Fibroblast of skin of back (primary cell): ENCODE results near the gene PCNP.
"Not testable (repeated sequence)": the region's sequence is repeated elsewhere in the genome, so short reads cannot be mapped to it uniquely, and the experiment has no call there.

Experiments
- DNase-seq: peaks from one replicate; pipeline ENCODE4 v3.0.0-alpha.2; 2013

PCNP gene

DNA sequence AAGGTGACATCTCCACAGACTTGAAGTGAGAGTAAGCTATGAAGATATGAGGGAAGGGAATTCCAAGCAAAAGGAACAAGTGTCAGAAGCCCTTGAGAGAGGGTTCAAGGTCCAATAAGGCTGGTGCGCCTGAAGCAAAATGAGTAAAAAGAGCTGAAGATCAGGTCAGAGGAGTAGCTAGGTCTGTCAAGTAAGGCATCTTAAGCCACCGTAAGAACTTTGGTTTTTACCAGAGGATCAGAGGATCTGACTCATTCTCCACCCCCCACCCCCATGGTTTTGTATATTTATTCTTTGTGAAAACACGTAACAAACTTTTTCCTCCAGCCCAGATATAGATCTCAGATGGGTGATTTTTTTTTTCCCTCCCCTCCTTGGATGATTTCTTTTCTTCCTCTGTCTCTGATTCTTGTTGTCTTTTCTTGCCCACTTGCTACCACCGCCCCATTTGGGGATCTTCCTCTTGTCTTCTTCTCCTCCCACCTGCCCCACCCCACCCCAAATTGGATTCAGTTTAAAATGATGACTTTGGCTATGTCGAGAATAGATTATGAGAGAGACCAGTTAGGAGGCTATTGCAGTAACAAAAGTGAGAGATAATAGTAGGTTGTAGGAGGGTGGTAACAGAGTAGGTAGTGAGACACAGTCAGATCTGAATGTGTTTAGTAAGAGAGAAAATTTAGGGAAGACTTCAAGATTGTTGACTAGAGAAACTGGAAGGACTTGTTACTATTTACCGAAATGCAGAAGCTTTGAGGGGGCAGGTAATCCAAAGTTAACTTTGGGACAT, 6.3 kb upstream of the PCNP start:
- DNase-seq: no peak

- DNase-seq: no peak
Observed at GRCh38 chr3:101571028-101571895, 2.7 kb upstream of the PCNP start.

DNA sequence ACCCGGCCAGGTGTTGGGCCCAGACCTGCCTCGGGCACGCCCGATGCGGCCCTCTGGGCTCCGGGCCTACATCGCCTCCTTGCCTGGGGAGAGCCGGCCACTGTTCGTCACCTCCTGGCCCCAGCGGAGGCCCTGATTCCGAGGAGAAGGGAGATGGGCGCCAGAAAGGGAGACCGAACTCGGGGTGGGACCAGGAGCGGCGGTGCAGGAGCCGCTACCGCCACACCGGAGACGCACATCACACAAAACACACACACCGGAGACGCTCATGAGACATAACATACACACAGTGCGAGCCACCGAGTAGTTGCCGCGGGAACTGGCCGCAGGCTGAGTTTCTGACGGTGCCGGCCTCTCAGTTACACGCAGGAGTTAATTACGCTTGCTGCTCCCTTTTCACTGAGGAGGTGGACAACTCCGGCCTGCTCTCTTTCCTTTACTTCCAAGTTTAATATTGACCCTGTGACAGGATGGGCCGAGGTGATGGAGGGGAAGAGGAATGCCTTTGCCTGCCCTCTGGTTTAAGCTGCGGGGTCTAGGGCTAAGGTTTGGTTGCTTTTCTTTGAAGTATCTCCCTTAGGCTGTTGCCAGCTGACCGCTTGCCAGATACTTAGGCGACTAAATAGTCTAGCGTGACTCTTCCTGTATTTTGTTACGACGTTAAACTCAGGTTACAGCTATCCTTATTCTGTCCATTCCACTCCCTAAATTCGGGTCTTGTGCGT, 570 bp downstream of the PCNP start:
- peak; percentile 56 for DNase-seq

DNA sequence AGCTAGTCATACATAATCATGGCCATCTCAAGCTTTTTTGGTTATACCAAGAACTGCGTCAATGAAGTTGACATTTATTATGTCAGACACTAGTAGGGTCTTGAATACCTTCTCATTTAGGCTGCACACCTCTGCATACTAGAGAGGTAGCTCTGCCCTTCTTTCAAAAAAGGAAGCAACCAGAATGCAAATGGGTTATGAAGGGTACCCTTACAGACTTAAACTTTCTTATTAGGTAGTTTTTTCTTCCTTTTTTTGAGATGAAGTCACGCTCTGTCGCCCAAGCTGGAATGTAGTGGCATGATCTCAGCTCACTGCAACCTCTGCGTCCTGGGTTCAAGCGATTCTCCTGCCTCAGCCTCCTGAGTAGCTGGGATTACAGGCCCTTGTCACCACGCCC, 3.3 kb downstream of the PCNP start:
- no peak for DNase-seq

DNA sequence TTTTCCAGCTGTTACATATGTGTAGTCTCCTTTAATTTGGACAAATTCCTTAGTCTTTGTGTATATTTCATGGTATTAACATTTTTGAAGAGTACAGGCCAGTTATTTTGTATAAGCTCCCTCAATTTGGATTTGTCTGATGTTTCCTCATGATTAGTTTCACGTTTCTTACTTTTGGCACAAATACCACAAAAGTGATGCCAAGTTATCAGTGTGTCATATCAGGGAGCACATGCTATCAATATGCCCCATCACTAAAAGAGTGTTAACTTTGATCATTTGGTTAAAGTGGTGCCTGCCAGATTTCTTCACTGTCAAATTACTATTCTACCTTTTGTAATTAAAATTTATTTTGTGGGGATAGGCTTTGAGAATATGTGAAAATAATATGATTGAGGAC, 14.6 kb downstream of the PCNP start:
- DNase-seq: no peak

GRCh38 chr3:101591071-101591470, 17.1 kb downstream of the PCNP start:
- no peak for DNase-seq

DNA sequence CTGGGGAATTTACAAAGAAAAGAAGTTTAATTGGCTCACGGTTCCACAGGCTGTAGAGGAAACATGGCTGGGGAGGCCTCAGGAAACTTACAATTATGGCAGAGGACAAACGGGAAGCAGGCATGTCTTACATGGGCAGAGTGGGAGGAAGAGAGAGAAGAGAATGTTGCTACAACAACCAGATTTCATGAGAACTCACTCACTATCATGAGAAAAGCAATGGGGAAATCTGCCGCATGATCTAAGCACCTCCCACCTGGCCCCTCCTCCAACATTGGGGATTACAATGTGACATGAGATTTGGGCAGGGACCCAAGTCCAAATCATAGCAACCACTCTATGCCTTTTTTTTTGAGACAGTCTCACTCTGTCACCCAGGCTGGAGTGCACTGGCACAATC, 28.8 kb downstream of the PCNP start:
- DNase-seq: no peak

GRCh38 chr3:101603184-101603583, 29.2 kb downstream of the PCNP start:
- DNase-seq: no peak

- DNase-seq: not testable (repeated sequence)
Observed at GRCh38 chr3:101605398-101605797, 31.4 kb downstream of the PCNP start.

DNA sequence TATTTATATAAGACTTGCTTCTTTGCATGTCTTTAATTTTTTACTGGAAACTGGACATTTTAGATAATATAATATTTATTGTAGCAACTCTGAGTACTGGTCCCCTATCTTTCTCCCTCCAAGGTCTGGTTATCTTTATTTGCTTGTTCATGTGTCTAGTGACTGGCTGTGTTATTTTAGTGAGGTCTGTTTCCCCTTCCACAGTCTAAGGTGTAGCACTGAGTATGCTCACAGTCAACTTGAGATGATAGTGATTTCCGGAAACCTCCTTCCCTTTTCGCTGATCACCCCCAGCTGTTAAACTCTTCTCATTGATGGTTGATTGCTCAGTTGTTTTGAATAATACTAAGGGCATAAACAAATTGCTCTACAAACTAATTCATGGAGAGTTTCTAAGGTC, 37.0 kb downstream of the PCNP start:
- DNase-seq: no peak

DNA sequence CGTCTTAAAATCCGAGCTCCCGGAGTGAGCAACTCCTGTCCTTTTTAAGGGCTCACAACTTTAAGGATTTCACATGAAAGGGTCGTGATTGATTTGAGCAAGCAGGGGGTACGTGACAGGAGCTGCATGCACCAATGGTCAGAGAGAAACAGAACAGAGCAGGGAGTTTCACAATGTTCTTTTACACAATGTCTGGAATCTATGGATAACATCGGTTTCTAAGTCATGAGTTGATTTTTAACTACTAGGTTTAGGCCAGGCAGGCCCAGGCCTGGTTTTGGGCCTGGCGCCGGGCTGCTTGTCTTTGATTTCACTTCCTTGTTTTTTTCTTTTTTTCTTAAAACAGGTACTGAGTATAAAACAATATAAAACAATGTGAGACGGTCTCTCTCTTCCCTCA, 39.0 kb downstream of the PCNP start:
- not testable (repeated sequence) for DNase-seq

DNA sequence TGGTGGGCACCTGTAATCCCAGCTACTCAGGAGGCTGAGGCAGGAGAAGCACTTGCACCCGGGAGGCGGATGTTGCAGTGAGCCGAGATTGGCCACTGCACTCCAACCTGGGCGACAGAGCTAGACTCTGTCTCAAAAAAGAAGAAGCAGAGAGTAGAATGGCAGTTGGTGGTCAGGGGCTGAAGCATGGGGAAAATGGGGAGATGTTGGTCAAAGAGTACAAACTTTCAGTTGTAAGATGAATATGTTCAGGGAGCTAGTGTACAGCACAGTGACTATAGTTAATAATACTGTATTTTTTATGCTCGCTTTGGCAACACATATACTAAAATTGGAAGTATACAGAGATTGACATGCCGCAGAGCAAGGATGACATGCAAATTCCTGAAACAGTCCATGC, 41.5 kb downstream of the PCNP start:
- no peak for DNase-seq

- DNase-seq: no peak
Observed at GRCh38 chr3:101617478-101617877, 43.5 kb downstream of the PCNP start.

- DNase-seq: no peak
Observed at GRCh38 chr3:101618726-101619125, 44.7 kb downstream of the PCNP start.

DNA sequence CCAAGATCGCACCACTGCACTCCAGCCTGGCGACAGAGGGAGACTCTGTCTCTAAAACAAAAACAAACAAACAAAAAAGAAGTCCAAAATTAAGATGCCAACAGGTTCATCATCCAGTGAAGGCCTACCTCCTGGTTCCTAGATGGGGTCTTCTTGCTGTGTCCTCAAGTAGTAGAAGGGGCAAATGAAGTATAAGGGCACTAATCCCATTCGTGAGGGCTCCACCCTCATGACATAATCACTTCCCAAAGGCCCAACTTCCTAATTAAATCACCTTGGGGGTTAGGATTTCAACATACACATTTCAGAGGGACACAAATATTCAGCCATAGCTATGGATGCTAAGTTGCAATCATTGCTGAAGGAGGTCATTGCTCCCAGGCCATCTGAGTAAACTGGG, 45.8 kb downstream of the PCNP start:
- no peak for DNase-seq

GRCh38 chr3:101623656-101624055, 49.7 kb downstream of the PCNP start:
- no peak for DNase-seq

DNA sequence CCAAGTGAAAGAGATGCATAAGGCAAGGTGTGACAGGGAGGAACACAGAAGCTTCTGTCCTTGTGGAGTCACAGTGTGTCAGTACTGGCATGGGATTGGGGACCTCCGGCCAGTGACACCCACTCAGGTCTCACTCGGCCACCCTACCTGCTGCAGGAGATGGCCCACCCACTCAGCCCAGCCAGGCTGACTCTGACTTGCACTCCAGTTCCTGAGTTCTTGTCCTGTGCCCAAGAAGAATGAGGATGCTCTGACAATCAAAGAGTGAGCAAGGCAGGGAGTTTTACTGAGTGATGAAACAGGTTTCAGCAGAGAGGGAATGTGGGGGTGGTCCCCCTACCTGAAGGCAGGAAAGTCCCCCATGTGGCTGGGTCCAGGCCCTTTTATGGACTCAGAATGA, 50.9 kb downstream of the PCNP start:
- DNase-seq: no peak

DNA sequence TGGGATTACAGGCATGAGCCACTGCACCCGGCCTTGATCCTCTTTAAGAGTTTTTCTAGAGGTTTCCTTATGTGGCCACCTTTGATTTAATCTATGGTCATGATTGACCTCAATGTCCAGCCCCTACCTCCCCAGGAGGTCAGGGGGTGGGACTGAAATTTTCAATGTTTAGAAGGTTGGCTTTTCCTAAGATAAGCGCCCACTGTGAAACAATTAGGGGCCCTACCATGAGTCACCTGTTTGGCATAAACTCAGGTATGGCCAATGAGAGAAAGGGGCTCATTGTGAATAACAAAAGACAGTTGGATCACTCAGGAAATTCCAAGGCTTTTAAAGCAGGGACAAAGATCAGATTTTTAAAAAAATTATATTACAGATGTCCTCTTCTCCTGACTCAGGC, 51.9 kb downstream of the PCNP start:
- DNase-seq: no peak

GRCh38 chr3:101629219-101629618, 55.2 kb downstream of the PCNP start:
- no peak for DNase-seq

GRCh38 chr3:101631098-101631796, 57.3 kb downstream of the PCNP start:
- no peak for DNase-seq

- not testable (repeated sequence) for DNase-seq
Observed at GRCh38 chr3:101631959-101632358, 58.0 kb downstream of the PCNP start.

- DNase-seq: no peak
Observed at GRCh38 chr3:101632586-101632985, 58.6 kb downstream of the PCNP start.

DNA sequence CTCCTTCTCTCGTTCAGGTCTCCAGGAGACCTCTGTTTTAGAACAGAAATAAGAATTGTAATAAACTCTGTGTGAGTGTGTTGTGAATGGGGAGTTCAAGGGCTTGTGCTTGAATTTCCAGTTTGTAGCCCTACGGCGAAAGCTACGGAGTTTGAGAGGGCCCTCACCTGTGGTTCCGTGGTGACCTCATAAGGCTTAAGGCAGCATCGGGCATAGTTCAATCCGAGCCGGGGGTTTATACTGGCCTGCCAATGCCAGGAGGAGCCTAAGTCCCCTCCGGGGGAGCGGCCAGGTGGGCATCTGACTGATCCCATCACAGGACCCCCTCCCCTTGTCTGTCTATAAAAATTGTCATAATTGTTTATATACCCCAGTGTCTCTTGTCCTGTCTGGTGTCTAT, 59.2 kb downstream of the PCNP start:
- DNase-seq: no peak
